ENCODE results near the gene THRB. TPM values are rescaled to one million over a fixed set of nuclear protein-coding genes. Genes with fewer than 3 reads are reported as not detected.

Gene THRB
- total and polyA plus RNA-seq, 8 donors, result 10.1 to 18.6 (median 15.1) TPM

GRCh38 chr3:24272875-24273274 is 221.8 kb downstream of the THRB start:
- TF ChIP-seq, protein P1, sequence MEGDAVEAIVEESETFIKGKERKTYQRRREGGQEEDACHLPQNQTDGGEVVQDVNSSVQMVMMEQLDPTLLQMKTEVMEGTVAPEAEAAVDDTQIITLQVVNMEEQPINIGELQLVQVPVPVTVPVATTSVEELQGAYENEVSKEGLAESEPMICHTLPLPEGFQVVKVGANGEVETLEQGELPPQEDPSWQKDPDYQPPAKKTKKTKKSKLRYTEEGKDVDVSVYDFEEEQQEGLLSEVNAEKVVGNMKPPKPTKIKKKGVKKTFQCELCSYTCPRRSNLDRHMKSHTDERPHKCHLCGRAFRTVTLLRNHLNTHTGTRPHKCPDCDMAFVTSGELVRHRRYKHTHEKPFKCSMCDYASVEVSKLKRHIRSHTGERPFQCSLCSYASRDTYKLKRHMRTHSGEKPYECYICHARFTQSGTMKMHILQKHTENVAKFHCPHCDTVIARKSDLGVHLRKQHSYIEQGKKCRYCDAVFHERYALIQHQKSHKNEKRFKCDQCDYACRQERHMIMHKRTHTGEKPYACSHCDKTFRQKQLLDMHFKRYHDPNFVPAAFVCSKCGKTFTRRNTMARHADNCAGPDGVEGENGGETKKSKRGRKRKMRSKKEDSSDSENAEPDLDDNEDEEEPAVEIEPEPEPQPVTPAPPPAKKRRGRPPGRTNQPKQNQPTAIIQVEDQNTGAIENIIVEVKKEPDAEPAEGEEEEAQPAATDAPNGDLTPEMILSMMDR (IDR thresholded peaks at IDR 0.05), result no peak
- intact Hi-C loops (cut with DNase I), result no loop called here
- H3K4me1 ChIP-seq, result no peaks in the 10 kb centered on the region
- no peaks in the 10 kb centered on the region for H3K27me3 ChIP-seq
- no peak overlapping the region for H3K4me3 ChIP-seq
- H3K27ac ChIP-seq, result no peak overlapping the region
- ATAC-seq, result no peak
- DNase-seq, result no peak
- no peaks in the 10 kb centered on the region for H3K9me3 ChIP-seq
- H3K36me3 ChIP-seq, result no peaks in the 10 kb centered on the region

GRCh38 chr3:24272408-24272807 is 222.2 kb downstream of the THRB start:
- Histone ChIP-seq H3K36me3 (no peaks in the 10 kb centered on the region), H3K27me3 (no peaks in the 10 kb centered on the region), H3K4me3 (no peak overlapping the region), H3K27ac (no peak overlapping the region), H3K9me3 (no peaks in the 10 kb centered on the region), H3K4me1 (no peaks in the 10 kb centered on the region)
- intact Hi-C loops (cut with DNase I), result no loop called here
- DNase-seq (no peak), ATAC-seq (no peak)
- TF ChIP-seq, protein P1 (IDR thresholded peaks at IDR 0.05), result no peak

- Histone ChIP-seq H3K27ac (no peak overlapping the region), H3K9me3 (no peaks in the 10 kb centered on the region), H3K36me3 (no peaks in the 10 kb centered on the region), H3K4me3 (no peak overlapping the region), H3K4me1 (no peaks in the 10 kb centered on the region), H3K27me3 (no peaks in the 10 kb centered on the region)
- intact Hi-C loops (cut with DNase I), result no loop called here
- no peak for DNase-seq
- ATAC-seq, result no peak
- TF ChIP-seq, protein P1 (IDR thresholded peaks at IDR 0.05), result no peak
Observed at GRCh38 chr3:24271228-24271627, 223.4 kb downstream of the THRB start.

DNA sequence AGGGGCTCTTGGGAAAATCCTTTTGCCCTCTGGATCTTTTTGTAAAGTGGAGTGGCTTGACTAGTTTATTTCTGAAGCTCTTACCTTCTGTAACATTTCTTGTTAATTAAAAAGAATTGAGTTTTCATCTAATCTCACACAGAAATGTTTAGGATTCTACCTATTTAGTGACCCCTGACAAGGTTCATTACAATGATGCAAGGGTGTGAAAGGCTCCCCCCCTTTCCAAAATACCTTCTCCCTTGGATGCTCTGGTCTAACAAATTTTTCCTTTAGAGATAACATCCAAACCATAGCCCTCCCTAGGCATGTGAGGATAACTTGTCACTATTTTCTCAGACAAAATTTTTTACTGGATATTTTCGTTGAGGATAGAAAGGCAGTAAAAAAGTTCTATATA is 223.9 kb downstream of the THRB start:
- Histone ChIP-seq H3K27me3 (no peaks in the 10 kb centered on the region), H3K4me3 (no peak overlapping the region), H3K27ac (no peak overlapping the region), H3K9me3 (no peaks in the 10 kb centered on the region), H3K4me1 (no peaks in the 10 kb centered on the region), H3K36me3 (no peaks in the 10 kb centered on the region)
- ATAC-seq (no peak), DNase-seq (no peak)
- intact Hi-C loops (cut with DNase I), result no loop called here
- TF ChIP-seq, protein P1 (IDR thresholded peaks at IDR 0.05), result no peak

GRCh38 chr3:24270204-24270691 is 224.4 kb downstream of the THRB start:
- H3K4me3 ChIP-seq, result no peak overlapping the region
- H3K9me3 ChIP-seq, result no peaks in the 10 kb centered on the region
- H3K36me3 ChIP-seq, result no peaks in the 10 kb centered on the region
- no peak for DNase-seq
- TF ChIP-seq, protein P1 (IDR thresholded peaks at IDR 0.05), result no peak
- no peaks in the 10 kb centered on the region for H3K27me3 ChIP-seq
- ATAC-seq, result no peak
- H3K27ac ChIP-seq, result no peak overlapping the region
- no peaks in the 10 kb centered on the region for H3K4me1 ChIP-seq
- intact Hi-C loops (cut with DNase I), result no loop called here

Measured in left lung (tissue), 10 donors.